Activated CD8-positive, alpha-beta T cell treated with anti-CD3 and anti-CD28 coated beads for 36 hours (primary cell): ENCODE results near the gene RNF181. TPM values are rescaled to one million over a fixed set of nuclear protein-coding genes. Genes with fewer than 3 reads are reported as not detected.
"Not testable (repeated sequence)": the region's sequence is repeated elsewhere in the genome, so short reads cannot be mapped to it uniquely, and the experiment has no call there.

ENCODE experiments used
- ATAC-seq: fragments of 200-7000 bp; cut with Tn5 transposase; one replicate; pipeline ENCODE4 v1.10.0; 2021; ENCODE audit warnings: mild to moderate bottlenecking, moderate library complexity
- CTCF ChIA-PET: fragments of 350-600 bp; sonication (Branson Sonifier 250); formaldehyde crosslinking; loops from one replicate; lab custom pipeline; 2021; ENCODE audit warnings: antibody characterized with exemption; lab: Charles Lee
- POLR2A ChIA-PET: fragments of 350-600 bp; sonication (Branson Sonifier 250); formaldehyde crosslinking; loops from one replicate; lab custom pipeline; 2021; ENCODE audit warnings: antibody characterized with exemption; lab: Charles Lee
- DNase-seq: peaks from one replicate; pipeline ENCODE4 v3.0.0-alpha.2; 2020
- H3K27ac Mint-ChIP-seq: one replicate; pipeline ENCODE4 v1.8.0; 2021; ENCODE audit warnings: mild to moderate bottlenecking, mixed read lengths
- H3K27me3 Mint-ChIP-seq: one replicate; pipeline ENCODE4 v1.8.0; 2021; ENCODE audit warnings: mixed read lengths
- H3K36me3 Mint-ChIP-seq: one replicate; pipeline ENCODE4 v1.8.0; 2021; ENCODE audit warnings: low read depth, mixed read lengths
- H3K4me1 Mint-ChIP-seq: one replicate; pipeline ENCODE4 v1.8.0; 2021; ENCODE audit warnings: low read depth, mixed read lengths
- H3K4me3 Mint-ChIP-seq: one replicate; pipeline ENCODE4 v1.8.0; 2021; ENCODE audit warnings: mild to moderate bottlenecking, moderate library complexity, mixed read lengths
- H3K9me3 Mint-ChIP-seq: one replicate; pipeline ENCODE4 v1.8.0; 2021; ENCODE audit warnings: mixed read lengths
- CTCF ChIP-seq: fragments of 200-600 bp; IDR thresholded peaks from one replicate; pipeline ENCODE4 v1.8.0; 2022; ENCODE audit warnings: antibody characterized with exemption, mild to moderate bottlenecking
- intact Hi-C: fragments of 100-400 bp; cut with micrococcal nuclease; formaldehyde crosslinking; loops from one replicate; pipeline ENCODE4 v1.10.0; 2022
- total RNA-seq, 2 experiments: library from RNA; stranded (reverse); gene quantifications; one replicate each; pipeline ENCODE4 v1.2.3, GENCODE V29; 2021

Gene RNF181
- total RNA-seq, 2 experiments from 2014 or later: 112 to 117 TPM

- TF ChIP-seq CTCF: no peak
- DNase-seq: no peak
- ATAC-seq: no peak
- no peaks in the 10 kb centered on the region for H3K9me3 Mint-ChIP-seq
- H3K4me1 Mint-ChIP-seq: peaks cover 41% of the 10 kb centered on the region
- peak overlapping the region; percentile 50 for H3K4me3 Mint-ChIP-seq
- H3K27ac Mint-ChIP-seq: peak overlapping the region; percentile 52
- no peaks in the 10 kb centered on the region for H3K27me3 Mint-ChIP-seq
- ChIA-PET POLR2A (interaction anchor here (1.0 to 3.8 kb wide), 2 partner anchors 36 to 74 kb away, joined by 3 to 16 read pairs; partner anchors contain the start of genes MAT2A and VAMP8), CTCF (no interaction called here)
- intact Hi-C loops: no loop called here
- H3K36me3 Mint-ChIP-seq: peaks cover 32% of the 10 kb centered on the region
Observed at GRCh38 chr2:85613717-85614515, 18.4 kb downstream of the RNF181 start.

- ChIA-PET CTCF (interaction anchor here (1.6 kb wide), 1 partner anchor 22 kb away, joined by 6 read pairs; no protein-coding TSS in a partner anchor), POLR2A (interaction anchor here (0.6 to 3.8 kb wide), 7 partner anchors 10 to 492 kb away, joined by 3 to 34 read pairs (median 4); partner anchors contain the start of genes GGCX, MAT2A, PTCD3 and TMEM150A)
- H3K27me3 Mint-ChIP-seq, H3K27ac Mint-ChIP-seq, ATAC-seq, intact Hi-C loops, H3K9me3 Mint-ChIP-seq, DNase-seq, H3K4me3 Mint-ChIP-seq: not testable (repeated sequence)
- Mint-ChIP-seq H3K4me1 (peaks cover 40% of the 10 kb centered on the region), H3K36me3 (peaks cover 33% of the 10 kb centered on the region)
Observed at GRCh38 chr2:85614757-85615156, 19.2 kb downstream of the RNF181 start.

GRCh38 chr2:85615413-85615728 is 19.8 kb downstream of the RNF181 start:
- POLR2A ChIA-PET: interaction anchor here (0.6 to 3.8 kb wide), 15 partner anchors 11 to 491 kb away, joined by 3 to 34 read pairs (median 4); partner anchors contain the start of genes GGCX, GNLY, MAT2A and PTCD3
- no peak for ATAC-seq
- no peak for DNase-seq
- CTCF ChIA-PET: interaction anchor here (1.2 to 1.6 kb wide), 2 partner anchors 10 to 22 kb away, joined by 6 read pairs; no protein-coding TSS in a partner anchor
- H3K36me3 Mint-ChIP-seq: peaks cover 29% of the 10 kb centered on the region
- peak overlapping the region; percentile 98 for H3K27ac Mint-ChIP-seq
- intact Hi-C loops: no loop called here
- H3K4me3 Mint-ChIP-seq: peak overlapping the region; percentile 98
- TF ChIP-seq CTCF: no peak
- H3K27me3 Mint-ChIP-seq: no peaks in the 10 kb centered on the region
- peaks cover 36% of the 10 kb centered on the region for H3K4me1 Mint-ChIP-seq
- H3K9me3 Mint-ChIP-seq: no peaks in the 10 kb centered on the region

GRCh38 chr2:85617723-85618122 is 22.2 kb downstream of the RNF181 start:
- DNase-seq, H3K27me3 Mint-ChIP-seq, ATAC-seq, intact Hi-C loops, H3K9me3 Mint-ChIP-seq: not testable (repeated sequence)
- Mint-ChIP-seq H3K36me3 (peaks cover 30% of the 10 kb centered on the region), H3K27ac (peak overlapping the region; percentile 98), H3K4me1 (peaks cover 31% of the 10 kb centered on the region), H3K4me3 (peak overlapping the region; percentile 98)
- ChIA-PET POLR2A (interaction anchor here (0.9 to 3.2 kb wide), 4 partner anchors 13 to 28 kb away, joined by 3 to 34 read pairs (median 7); partner anchors contain the start of gene TMEM150A), CTCF (interaction anchor here (2.1 kb wide), 1 partner anchor 66 kb away, joined by 4 read pairs; no protein-coding TSS in a partner anchor)

- H3K27ac Mint-ChIP-seq: no peak overlapping the region
Observed at GRCh38 chr2:85619617-85620016, 24.1 kb downstream of the RNF181 start.

More at GRCh38 chr2:85619617-85620016, 24.1 kb downstream of the RNF181 start:
- no peak for DNase-seq
- ATAC-seq: no peak
- ChIA-PET CTCF (interaction anchor here (6.4 kb wide), 1 partner anchor 17 kb away, joined by 61 read pairs; no protein-coding TSS in a partner anchor), POLR2A (interaction anchor here (1.1 to 1.7 kb wide), 3 partner anchors 8 to 81 kb away, joined by 3 to 4 read pairs (median 3); partner anchors contain the start of genes C2orf68 and MAT2A)
- intact Hi-C loops: no loop called here
- no peaks in the 10 kb centered on the region for H3K27me3 Mint-ChIP-seq
- peaks cover 28% of the 10 kb centered on the region for H3K4me1 Mint-ChIP-seq
- peaks cover 44% of the 10 kb centered on the region for H3K36me3 Mint-ChIP-seq
- no peaks in the 10 kb centered on the region for H3K9me3 Mint-ChIP-seq
- no peak overlapping the region for H3K4me3 Mint-ChIP-seq
- no peak for TF ChIP-seq CTCF
